Neuronal stem cell (in vitro differentiated cells): ENCODE data around the gene DEXI.

Source experiments
- DNase-seq: peaks from one replicate; pipeline ENCODE4 v3.0.0-alpha.2; 2013; ENCODE audit warnings: low spot score
- H2AFZ ChIP-seq: one replicate; pipeline ENCODE4 v1.6.1; 2013; ENCODE audit warnings: mild to moderate bottlenecking, low read length, inconsistent platforms
- H2AK5ac ChIP-seq: 2 replicates; pipeline ENCODE4 v1.6.1; 2013; ENCODE audit warnings: low read depth, mild to moderate bottlenecking, inconsistent platforms, low read length, moderate library complexity, mixed read lengths
- H2BK120ac ChIP-seq: 2 replicates; pipeline ENCODE4 v1.6.1; 2013; ENCODE audit warnings: low read depth, mild to moderate bottlenecking, inconsistent platforms, low read length, moderate library complexity, mixed read lengths
- H2BK12ac ChIP-seq: one replicate; pipeline ENCODE4 v1.6.1; 2013; ENCODE audit warnings: low read length, inconsistent platforms
- H2BK15ac ChIP-seq: 2 replicates; pipeline ENCODE4 v1.6.1; 2013; ENCODE audit warnings: mild to moderate bottlenecking, low read length, inconsistent platforms, mixed read lengths
- H2BK5ac ChIP-seq: one replicate; pipeline ENCODE4 v1.6.1; 2013; ENCODE audit warnings: inconsistent platforms, mild to moderate bottlenecking, low read length, moderate library complexity
- H3K14ac ChIP-seq: one replicate; pipeline ENCODE4 v1.6.1; 2013; ENCODE audit warnings: low read length, inconsistent platforms
- H3K18ac ChIP-seq: 2 replicates; pipeline ENCODE4 v1.6.1; 2013; ENCODE audit warnings: low read length, inconsistent platforms
- H3K23ac ChIP-seq: 2 replicates; pipeline ENCODE4 v1.6.1; 2013; ENCODE audit warnings: low read depth, mild to moderate bottlenecking, mixed read lengths, low read length, inconsistent platforms; ENCODE audit not compliant: poor library complexity
- H3K27ac ChIP-seq: replicated peaks from 3 replicates; pipeline ENCODE4 v1.5.1; 2013; ENCODE audit warnings: low read length, inconsistent platforms
- H3K27me3 ChIP-seq, 3 experiments: 2 replicates each; pipeline ENCODE4 v1.6.1; 2013; ENCODE audit warnings: low read length in 3 of 3, mild to moderate bottlenecking in 2 of 3, inconsistent platforms in 1 of 3, low read depth in 1 of 3, mixed read lengths in 1 of 3, moderate library complexity in 1 of 3; ENCODE audit not compliant: control insufficient read depth in 3 of 3, insufficient read depth in 3 of 3
- H3K36me3 ChIP-seq, 2 donors: replicated peaks in 1 of 2; 2 replicates each; pipeline ENCODE4 v1.6.1; 2013; ENCODE audit warnings: low read length in 2 of 2; ENCODE audit not compliant: control insufficient read depth in 2 of 2, insufficient read depth in 2 of 2
- H3K4ac ChIP-seq: 2 replicates; pipeline ENCODE4 v1.6.1; 2013; ENCODE audit warnings: inconsistent platforms, mild to moderate bottlenecking, low read length, moderate library complexity
- H3K4me1 ChIP-seq, 2 donors: 1 replicate in 1 of 2; 2 replicates in 1 of 2; pipeline ENCODE4 v1.6.1; 2013; ENCODE audit warnings: low read length in 2 of 2, low read depth in 1 of 2; ENCODE audit not compliant: control insufficient read depth in 2 of 2, insufficient read depth in 1 of 2
- H3K4me2 ChIP-seq: one replicate; pipeline ENCODE4 v1.6.1; 2013; ENCODE audit warnings: mild to moderate bottlenecking, low read length, inconsistent platforms; ENCODE audit not compliant: insufficient read depth, poor library complexity, severe bottlenecking
- H3K4me3 ChIP-seq, 2 donors: 2 replicates each; pipeline ENCODE4 v1.5.1; 2013; ENCODE audit warnings: low read length in 2 of 2, mild to moderate bottlenecking in 2 of 2, inconsistent platforms in 1 of 2, moderate library complexity in 1 of 2
- H3K79me1 ChIP-seq: one replicate; pipeline ENCODE4 v1.6.1; 2013; ENCODE audit warnings: low read depth, mild to moderate bottlenecking, inconsistent platforms, low read length, moderate library complexity
- H3K9ac ChIP-seq: one replicate; pipeline ENCODE4 v1.6.1; 2013; ENCODE audit warnings: mild to moderate bottlenecking, low read depth, low read length, inconsistent platforms; ENCODE audit not compliant: poor library complexity
- H3K9me3 ChIP-seq, 2 donors: replicated peaks in 1 of 2; 2 replicates each; pipeline versions ENCODE3 to v1.6.1; 2013; ENCODE audit warnings: low read length in 2 of 2, mild to moderate bottlenecking in 2 of 2, inconsistent platforms in 1 of 2, low read depth in 1 of 2, mixed read lengths in 1 of 2, moderate library complexity in 1 of 2; ENCODE audit not compliant: control insufficient read depth in 2 of 2, insufficient read depth in 1 of 2
- H4K8ac ChIP-seq: one replicate; pipeline ENCODE4 v1.6.1; 2013; ENCODE audit warnings: low read depth, mild to moderate bottlenecking, inconsistent platforms, low read length, moderate library complexity
- H4K91ac ChIP-seq: one replicate; pipeline ENCODE4 v1.6.1; 2013; ENCODE audit warnings: low read length, low read depth, mild to moderate bottlenecking, inconsistent platforms; ENCODE audit not compliant: poor library complexity
- WGBS, 2 donors: extraction: QIAGEN DNeasy Blood & Tissue Kit; methylation state at CpG; one replicate each; pipeline ENCODE4 v1.1.7; 2013; ENCODE audit warnings: missing lambda C conversion rate in 2 of 2, mixed read lengths in 1 of 2; ENCODE audit not compliant: insufficient read length in 2 of 2, insufficient replicate concordance in 1 of 2; ENCODE audit errors: extremely low coverage in 2 of 2; 5-methylcytosine and 5-hydroxymethylcytosine counted together

The DEXI gene

GRCh38 chr16:10922328-10923145, 19.7 kb downstream of the DEXI start:
- H2BK12ac ChIP-seq, result no peak overlapping the region
- H2BK5ac ChIP-seq, result no peak overlapping the region
- H3K9me3 ChIP-seq, result peaks cover 0 to 2% of the 10 kb centered on the region in 2 donors
- H3K18ac ChIP-seq, result no peak overlapping the region
- H3K4me2 ChIP-seq, result no peak overlapping the region
- peaks cover 0 to 4% of the 10 kb centered on the region in 2 donors for H3K4me1 ChIP-seq
- no peak overlapping the region for H3K4me3 ChIP-seq
- H3K36me3 ChIP-seq, result peaks cover 6 to 20% of the 10 kb centered on the region in 2 donors
- WGBS, 2 donors, result no CpG with 5 or more reads among the region's 14 CpGs
- H2AFZ ChIP-seq, result no peak overlapping the region
- no peak overlapping the region for H2BK15ac ChIP-seq
- no peak overlapping the region for H3K14ac ChIP-seq
- H3K27ac ChIP-seq, result no peak overlapping the region
- no peak overlapping the region for H3K4ac ChIP-seq
- H2AK5ac ChIP-seq, result no peak overlapping the region
- H3K27me3 ChIP-seq, result no peaks in the 10 kb centered on the region
- H3K23ac ChIP-seq, result peak overlapping the region; percentile 27
- DNase-seq, result no peak
- H3K9ac ChIP-seq, result no peak overlapping the region
- H2BK120ac ChIP-seq, result no peak overlapping the region
- no peak overlapping the region for H4K8ac ChIP-seq
- H4K91ac ChIP-seq, result no peak overlapping the region
- H3K79me1 ChIP-seq, result no peaks in the 10 kb centered on the region

GRCh38 chr16:10921536-10922327, 20.5 kb downstream of the DEXI start:
- H3K27ac ChIP-seq, result no peak overlapping the region
- H2BK15ac ChIP-seq, result no peak overlapping the region

GRCh38 chr16:10920726-10921427, 21.4 kb downstream of the DEXI start:
- Histone ChIP-seq H3K79me1 (no peaks in the 10 kb centered on the region), H2BK15ac (no peak overlapping the region), H2BK5ac (no peak overlapping the region), H3K4me2 (no peak overlapping the region), H3K18ac (no peak overlapping the region), H3K4ac (no peak overlapping the region), H2BK120ac (no peak overlapping the region), H2AK5ac (no peak overlapping the region), H2BK12ac (no peak overlapping the region), H4K8ac (no peak overlapping the region), H3K27me3 (no peaks in the 10 kb centered on the region), H3K27ac (no peak overlapping the region), H3K9me3 (peaks cover 0 to 2% of the 10 kb centered on the region in 2 donors), H3K4me1 (peaks cover 0 to 4% of the 10 kb centered on the region in 2 donors), H2AFZ (no peak overlapping the region), H3K4me3 (no peak overlapping the region), H3K9ac (no peak overlapping the region), H3K23ac (no peak overlapping the region), H3K36me3 (peaks cover 0 to 6% of the 10 kb centered on the region in 2 donors), H3K14ac (no peak overlapping the region), H4K91ac (no peak overlapping the region)
- no peak for DNase-seq
- WGBS, 2 donors, result no CpG with 5 or more reads among the region's 15 CpGs

More at GRCh38 chr16:10921536-10922327, 20.5 kb downstream of the DEXI start:
- Histone ChIP-seq H4K8ac (no peak overlapping the region), H4K91ac (no peak overlapping the region), H3K23ac (no peak overlapping the region), H2AFZ (no peak overlapping the region), H2BK5ac (no peak overlapping the region), H3K9me3 (peaks cover 0 to 2% of the 10 kb centered on the region in 2 donors), H3K18ac (peak overlapping the region; percentile 12), H3K36me3 (peaks cover 3 to 12% of the 10 kb centered on the region in 2 donors), H2BK120ac (no peak overlapping the region), H2AK5ac (no peak overlapping the region), H3K14ac (no peak overlapping the region), H3K4ac (no peak overlapping the region), H3K4me3 (no peak overlapping the region), H2BK12ac (no peak overlapping the region), H3K4me2 (no peak overlapping the region), H3K9ac (no peak overlapping the region), H3K79me1 (no peaks in the 10 kb centered on the region), H3K4me1 (peaks cover 0 to 4% of the 10 kb centered on the region in 2 donors), H3K27me3 (no peaks in the 10 kb centered on the region)
- no CpG with 5 or more reads among the region's 10 CpGs for WGBS, 2 donors
- no peak for DNase-seq
